H9 (cell line): ENCODE data around the gene IL10RA. TPM values are rescaled to one million over a fixed set of nuclear protein-coding genes. Genes with fewer than 3 reads are reported as not detected.

Experiments used
- DNase-seq: peaks from one replicate; pipeline ENCODE4 v3.0.0-alpha.2; 2017
- H2AFZ ChIP-seq: one replicate; pipeline ENCODE4 v1.6.1; 2013; ENCODE audit warnings: mild to moderate bottlenecking, low read length, control low read depth, moderate library complexity
- H2AK5ac ChIP-seq: 2 replicates; pipeline ENCODE4 v1.6.1; 2013; ENCODE audit warnings: low read length, control low read depth, mixed read lengths; ENCODE audit not compliant: insufficient read length
- H2BK120ac ChIP-seq: one replicate; pipeline ENCODE4 v1.6.1; 2013; ENCODE audit warnings: low read depth, mild to moderate bottlenecking, low read length, control low read depth, inconsistent platforms; ENCODE audit not compliant: poor library complexity, severe bottlenecking
- H2BK12ac ChIP-seq: 2 replicates; pipeline ENCODE4 v1.6.1; 2013; ENCODE audit warnings: low read length, control low read depth, mixed read lengths, low read depth; ENCODE audit not compliant: insufficient read length
- H2BK15ac ChIP-seq: 2 replicates; pipeline ENCODE4 v1.6.1; 2013; ENCODE audit warnings: low read depth, low read length, control low read depth
- H2BK20ac ChIP-seq: one replicate; pipeline ENCODE4 v1.6.1; 2013; ENCODE audit warnings: low read depth, mild to moderate bottlenecking, low read length, control low read depth, inconsistent platforms; ENCODE audit not compliant: poor library complexity, severe bottlenecking
- H2BK5ac ChIP-seq: 2 replicates; pipeline ENCODE4 v1.6.1; 2013; ENCODE audit warnings: low read length, control low read depth, mixed read lengths; ENCODE audit not compliant: insufficient read length
- H3K14ac ChIP-seq: 2 replicates; pipeline ENCODE4 v1.6.1; 2013; ENCODE audit warnings: low read length, control low read depth; ENCODE audit not compliant: insufficient read depth
- H3K18ac ChIP-seq: 2 replicates; pipeline ENCODE4 v1.6.1; 2013; ENCODE audit warnings: low read depth, mild to moderate bottlenecking, mixed read lengths, low read length, control low read depth; ENCODE audit not compliant: insufficient read length
- H3K23ac ChIP-seq: 2 replicates; pipeline ENCODE4 v1.6.1; 2013; ENCODE audit warnings: low read length, control low read depth, mixed read lengths, low read depth; ENCODE audit not compliant: insufficient read length
- H3K23me2 ChIP-seq: 2 replicates; pipeline ENCODE4 v1.6.1; 2013; ENCODE audit warnings: low read depth, mild to moderate bottlenecking, mixed read lengths, low read length, control low read depth; ENCODE audit not compliant: insufficient read length, poor library complexity, severe bottlenecking
- H3K27ac ChIP-seq: 2 replicates; pipeline ENCODE4 v1.5.1; 2013; ENCODE audit warnings: low read length, control low read depth, mixed read lengths, low read depth; ENCODE audit not compliant: insufficient read length
- H3K27me3 ChIP-seq: 2 replicates; pipeline ENCODE4 v1.6.1; 2013; ENCODE audit warnings: low read length, control low read depth, inconsistent platforms; ENCODE audit not compliant: insufficient read depth
- H3K4ac ChIP-seq: 2 replicates; pipeline ENCODE4 v1.6.1; 2013; ENCODE audit warnings: low read depth, mild to moderate bottlenecking, control low read depth, inconsistent platforms, low read length, moderate library complexity
- H3K4me1 ChIP-seq: 2 replicates; pipeline ENCODE4 v1.6.1; 2013; ENCODE audit warnings: low read length, control low read depth, inconsistent platforms; ENCODE audit not compliant: insufficient read depth
- H3K4me2 ChIP-seq: 2 replicates; pipeline ENCODE4 v1.6.1; 2013; ENCODE audit warnings: low read length, control low read depth, mixed read lengths; ENCODE audit not compliant: insufficient read length, insufficient read depth
- H3K56ac ChIP-seq: 2 replicates; pipeline ENCODE4 v1.6.1; 2013; ENCODE audit warnings: low read depth, mild to moderate bottlenecking, mixed read lengths, low read length, control low read depth; ENCODE audit not compliant: insufficient read length
- H3K79me1 ChIP-seq: 2 replicates; pipeline ENCODE4 v1.6.1; 2013; ENCODE audit warnings: low read depth, mild to moderate bottlenecking, moderate library complexity, low read length, control low read depth, inconsistent platforms; ENCODE audit not compliant: insufficient read depth, poor library complexity, severe bottlenecking
- H3K79me2 ChIP-seq: 2 replicates; pipeline ENCODE4 v1.6.1; 2013; ENCODE audit warnings: low read length, control low read depth, inconsistent platforms; ENCODE audit not compliant: insufficient read depth
- H3K9ac ChIP-seq: 2 replicates; pipeline ENCODE4 v1.6.1; 2013; ENCODE audit warnings: low read length, control low read depth, mixed read lengths; ENCODE audit not compliant: insufficient read length; ENCODE audit errors: extremely low read depth
- H3K9me3 ChIP-seq: one replicate; pipeline ENCODE4 v1.6.1; 2013; ENCODE audit warnings: low read depth, low read length, inconsistent platforms; ENCODE audit not compliant: control insufficient read depth
- H3T11ph ChIP-seq: one replicate; pipeline ENCODE4 v1.6.1; 2013; ENCODE audit warnings: mild to moderate bottlenecking, low read length, control low read depth, inconsistent platforms
- H4K20me1 ChIP-seq: one replicate; pipeline ENCODE4 v1.6.1; 2013; ENCODE audit not compliant: control insufficient read depth, insufficient read length, insufficient read depth
- H4K5ac ChIP-seq: 2 replicates; pipeline ENCODE4 v1.6.1; 2013; ENCODE audit warnings: low read depth, mild to moderate bottlenecking, mixed read lengths, low read length, control low read depth; ENCODE audit not compliant: insufficient read length
- H4K8ac ChIP-seq: replicated peaks from 2 replicates; pipeline ENCODE4 v1.6.1; 2013; ENCODE audit warnings: low read length, control low read depth, mixed read lengths, low read depth; ENCODE audit not compliant: insufficient read length
- H4K91ac ChIP-seq: 2 replicates; pipeline ENCODE4 v1.6.1; 2013; ENCODE audit warnings: low read depth, mild to moderate bottlenecking, moderate library complexity, mixed read lengths, low read length, control low read depth; ENCODE audit not compliant: insufficient read length
- H3K27ac Mint-ChIP-seq, 3 experiments: 2 replicates in 2 of 3; 3 replicates in 1 of 3; pipeline ENCODE4 v1.8.0; 2020 to 2021; ENCODE audit warnings: mixed read lengths in 3 of 3, mild to moderate bottlenecking in 1 of 3, moderate library complexity in 1 of 3
- H3K27me3 Mint-ChIP-seq: 2 replicates; pipeline ENCODE4 v1.8.0; 2021; ENCODE audit warnings: low read depth, mild to moderate bottlenecking, moderate library complexity, mixed read lengths
- H3K36me3 Mint-ChIP-seq, 3 experiments: 2 replicates in 2 of 3; 3 replicates in 1 of 3; pipeline ENCODE4 v1.8.0; 2020 to 2021; ENCODE audit warnings: low read depth in 3 of 3, mixed read lengths in 3 of 3; ENCODE audit not compliant: insufficient read depth in 1 of 3
- H3K4me1 Mint-ChIP-seq, 2 experiments: 2 replicates each; pipeline ENCODE4 v1.8.0; 2020; ENCODE audit warnings: mixed read lengths in 2 of 2
- H3K4me3 Mint-ChIP-seq, 2 experiments: 2 replicates in 1 of 2; 3 replicates in 1 of 2; pipeline ENCODE4 v1.8.0; 2020 to 2021; ENCODE audit warnings: mild to moderate bottlenecking in 2 of 2, mixed read lengths in 2 of 2, moderate library complexity in 1 of 2
- H3K9me3 Mint-ChIP-seq, 2 experiments: 2 replicates in 1 of 2; 3 replicates in 1 of 2; pipeline ENCODE4 v1.8.0; 2020; ENCODE audit warnings: mild to moderate bottlenecking in 2 of 2, mixed read lengths in 2 of 2, moderate library complexity in 1 of 2
- CTCF ChIP-seq: fragments of 200-600 bp; sonication (generic); conservative IDR thresholded peaks from 3 replicates; pipeline ENCODE4 v1.8.0; 2021; ENCODE audit warnings: antibody characterized with exemption, mild to moderate bottlenecking
- WGBS: extraction: QIAGEN DNeasy Blood & Tissue Kit; methylation state at CpG from one replicate; pipeline ENCODE4 v1.1.7; 2013; ENCODE audit warnings: missing lambda C conversion rate, low lambda C conversion rate, mixed read lengths; ENCODE audit not compliant: insufficient read length; ENCODE audit errors: extremely low coverage; 5-methylcytosine and 5-hydroxymethylcytosine counted together
- total RNA-seq: library from RNA; stranded (reverse); gene quantifications from 2 replicates; pipeline ENCODE4 v1.2.1, GENCODE V29; 2021

IL10RA gene
- total RNA-seq, 1 experiment from 2014 or later = not detected

GRCh38 chr11:117973503-117973860 lies 12.7 kb upstream of the IL10RA start:
- no peaks in the 10 kb centered on the region for H3K23me2 ChIP-seq
- no peak overlapping the region for H2AFZ ChIP-seq
- no peak overlapping the region for H4K91ac ChIP-seq
- no peaks in the 10 kb centered on the region for H3K9me3 ChIP-seq
- no peak overlapping the region for H2BK15ac ChIP-seq
- no peaks in the 10 kb centered on the region for H3K4me1 ChIP-seq
- Mint-ChIP-seq H3K4me1 (peaks cover 0 to 6% of the 10 kb centered on the region in 2 experiments; a peak in 2 of 4 replicates), H3K36me3 (no peaks in the 10 kb centered on the region), H3K9me3 (no peaks in the 10 kb centered on the region), H3K27ac (no peak overlapping the region), H3K4me3 (no peak overlapping the region), H3K27me3 (peaks cover 10% of the 10 kb centered on the region)
- no peak overlapping the region for H3K27ac ChIP-seq
- no peak overlapping the region for H3K18ac ChIP-seq
- H3K4ac ChIP-seq = no peak overlapping the region
- H3T11ph ChIP-seq = no peak overlapping the region
- no peak overlapping the region for H3K56ac ChIP-seq
- no peaks in the 10 kb centered on the region; the same call in 1 of the 2 replicates for H3K27me3 ChIP-seq
- WGBS = no CpG with 5 or more reads among the region's 4 CpGs
- H2BK12ac ChIP-seq = no peak overlapping the region
- no peak overlapping the region for H2BK20ac ChIP-seq
- no peak overlapping the region for H3K4me2 ChIP-seq
- no peak overlapping the region for H2BK5ac ChIP-seq
- H3K79me2 ChIP-seq = no peaks in the 10 kb centered on the region
- TF ChIP-seq CTCF = no peak
- no peak overlapping the region for H2AK5ac ChIP-seq
- H3K9ac ChIP-seq = no peak overlapping the region
- no peak for DNase-seq
- no peak overlapping the region for H3K23ac ChIP-seq
- H4K8ac ChIP-seq = no peak overlapping the region
- H4K5ac ChIP-seq = no peak overlapping the region
- H2BK120ac ChIP-seq = no peak overlapping the region
- no peak overlapping the region for H3K14ac ChIP-seq
- no peaks in the 10 kb centered on the region for H3K79me1 ChIP-seq
- H4K20me1 ChIP-seq = no peaks in the 10 kb centered on the region
